ENCODE results near the gene PPP2R1B.
A peak's percentile ranks its signal among the peaks of the same experiment; 100 is the strongest.

PPP2R1B gene

GRCh38 chr11:111736181-111736590 lies 30.0 kb downstream of the PPP2R1B start:
- Histone ChIP-seq H3K4me3 (ENCODE audit: low read length in 2 of 2) (no peak overlapping the region), H3K9me3 (ENCODE audit: control insufficient read depth in 2 of 2, low read length in 2 of 2) (no peaks in the 10 kb centered on the region), H3K27ac (ENCODE audit: low read depth in 2 of 2, low read length in 2 of 2) (peak overlapping the region; percentile 78 to 86), H3K27me3 (ENCODE audit: control insufficient read depth in 2 of 2, insufficient read depth in 2 of 2, low read length in 2 of 2) (no peaks in the 10 kb centered on the region), H3K4me1 (ENCODE audit: control insufficient read depth in 2 of 2, insufficient read depth in 2 of 2, low read length in 2 of 2) (peaks cover 20 to 37% of the 10 kb centered on the region in 2 donors), H3K9ac (ENCODE audit: low read depth in 1 of 2, low read length in 2 of 2) (peak overlapping the region; percentile 21 to 28), H3K36me3 (ENCODE audit: control insufficient read depth in 2 of 2, insufficient read depth in 2 of 2, low read length in 2 of 2) (peaks cover 7 to 8% of the 10 kb centered on the region in 2 donors)

- Histone ChIP-seq H3K27ac (ENCODE audit: low read depth in 2 of 2, low read length in 2 of 2) (peak overlapping the region; percentile 78 to 86), H3K27me3 (ENCODE audit: control insufficient read depth in 2 of 2, insufficient read depth in 2 of 2, low read length in 2 of 2) (no peaks in the 10 kb centered on the region), H3K4me1 (ENCODE audit: control insufficient read depth in 2 of 2, insufficient read depth in 2 of 2, low read length in 2 of 2) (peaks cover 20 to 39% of the 10 kb centered on the region in 2 donors), H3K36me3 (ENCODE audit: control insufficient read depth in 2 of 2, insufficient read depth in 2 of 2, low read length in 2 of 2) (peaks cover under 1% of the 10 kb centered on the region in 2 donors), H3K9ac (ENCODE audit: low read depth in 1 of 2, low read length in 2 of 2) (peak overlapping the region; percentile 34 to 57), H3K4me3 (ENCODE audit: low read length in 2 of 2) (peak overlapping the region in 1 of 2 donors; percentile 57), H3K9me3 (ENCODE audit: control insufficient read depth in 2 of 2, low read length in 2 of 2) (no peaks in the 10 kb centered on the region)
Observed at GRCh38 chr11:111735262-111736116, 30.7 kb downstream of the PPP2R1B start.

GRCh38 chr11:111734954-111735261 lies 31.3 kb downstream of the PPP2R1B start:
- H3K4me3 ChIP-seq (ENCODE audit: low read length in 2 of 2): peak overlapping the region in 1 of 2 donors; percentile 57

GRCh38 chr11:111734101-111734953 lies 31.9 kb downstream of the PPP2R1B start:
- Histone ChIP-seq H3K4me3 (ENCODE audit: low read length in 2 of 2) (peak overlapping the region in 1 of 2 donors; percentile 2), H3K4me1 (ENCODE audit: control insufficient read depth in 2 of 2, insufficient read depth in 2 of 2, low read length in 2 of 2) (peaks cover 20 to 39% of the 10 kb centered on the region in 2 donors), H3K36me3 (ENCODE audit: control insufficient read depth in 2 of 2, insufficient read depth in 2 of 2, low read length in 2 of 2) (no peaks in the 10 kb centered on the region), H3K9me3 (ENCODE audit: control insufficient read depth in 2 of 2, low read length in 2 of 2) (no peaks in the 10 kb centered on the region), H3K27ac (ENCODE audit: low read depth in 2 of 2, low read length in 2 of 2) (peak overlapping the region; percentile 78 to 86), H3K27me3 (ENCODE audit: control insufficient read depth in 2 of 2, insufficient read depth in 2 of 2, low read length in 2 of 2) (no peaks in the 10 kb centered on the region), H3K9ac (ENCODE audit: low read depth in 1 of 2, low read length in 2 of 2) (peak overlapping the region; percentile 19 to 57)

More at GRCh38 chr11:111734954-111735261, 31.3 kb downstream of the PPP2R1B start:
- H3K27ac ChIP-seq (ENCODE audit: low read depth in 2 of 2, low read length in 2 of 2): peak overlapping the region; percentile 78 to 86
- peaks cover 20 to 39% of the 10 kb centered on the region in 2 donors for H3K4me1 ChIP-seq (ENCODE audit: control insufficient read depth in 2 of 2, insufficient read depth in 2 of 2, low read length in 2 of 2)
- H3K36me3 ChIP-seq (ENCODE audit: control insufficient read depth in 2 of 2, insufficient read depth in 2 of 2, low read length in 2 of 2): no peaks in the 10 kb centered on the region
- no peaks in the 10 kb centered on the region for H3K9me3 ChIP-seq (ENCODE audit: control insufficient read depth in 2 of 2, low read length in 2 of 2)
- no peaks in the 10 kb centered on the region for H3K27me3 ChIP-seq (ENCODE audit: control insufficient read depth in 2 of 2, insufficient read depth in 2 of 2, low read length in 2 of 2)
- peak overlapping the region in 1 of 2 donors; percentile 57 for H3K9ac ChIP-seq (ENCODE audit: low read depth in 1 of 2, low read length in 2 of 2)

GRCh38 chr11:111733611-111734088 lies 32.5 kb downstream of the PPP2R1B start:
- Histone ChIP-seq H3K27me3 (ENCODE audit: control insufficient read depth in 2 of 2, insufficient read depth in 2 of 2, low read length in 2 of 2) (no peaks in the 10 kb centered on the region), H3K4me1 (ENCODE audit: control insufficient read depth in 2 of 2, insufficient read depth in 2 of 2, low read length in 2 of 2) (peaks cover 20 to 39% of the 10 kb centered on the region in 2 donors), H3K36me3 (ENCODE audit: control insufficient read depth in 2 of 2, insufficient read depth in 2 of 2, low read length in 2 of 2) (no peaks in the 10 kb centered on the region), H3K4me3 (ENCODE audit: low read length in 2 of 2) (no peak overlapping the region), H3K9ac (ENCODE audit: low read depth in 1 of 2, low read length in 2 of 2) (no peak overlapping the region), H3K27ac (ENCODE audit: low read depth in 2 of 2, low read length in 2 of 2) (peak overlapping the region; percentile 78 to 86), H3K9me3 (ENCODE audit: control insufficient read depth in 2 of 2, low read length in 2 of 2) (no peaks in the 10 kb centered on the region)

GRCh38 chr11:111733016-111733415 lies 33.2 kb downstream of the PPP2R1B start:
- Histone ChIP-seq H3K9me3 (ENCODE audit: control insufficient read depth in 2 of 2, low read length in 2 of 2) (no peaks in the 10 kb centered on the region), H3K27me3 (ENCODE audit: control insufficient read depth in 2 of 2, insufficient read depth in 2 of 2, low read length in 2 of 2) (no peaks in the 10 kb centered on the region), H3K4me1 (ENCODE audit: control insufficient read depth in 2 of 2, insufficient read depth in 2 of 2, low read length in 2 of 2) (peaks cover 20 to 39% of the 10 kb centered on the region in 2 donors), H3K36me3 (ENCODE audit: control insufficient read depth in 2 of 2, insufficient read depth in 2 of 2, low read length in 2 of 2) (no peaks in the 10 kb centered on the region), H3K9ac (ENCODE audit: low read depth in 1 of 2, low read length in 2 of 2) (peak overlapping the region; percentile 22 to 32), H3K4me3 (ENCODE audit: low read length in 2 of 2) (no peak overlapping the region), H3K27ac (ENCODE audit: low read depth in 2 of 2, low read length in 2 of 2) (peak overlapping the region; percentile 78 to 86)

GRCh38 chr11:111731821-111732220 lies 34.4 kb downstream of the PPP2R1B start:
- Histone ChIP-seq H3K4me3 (ENCODE audit: low read length in 2 of 2) (no peak overlapping the region), H3K27me3 (ENCODE audit: control insufficient read depth in 2 of 2, insufficient read depth in 2 of 2, low read length in 2 of 2) (no peaks in the 10 kb centered on the region), H3K9ac (ENCODE audit: low read depth in 1 of 2, low read length in 2 of 2) (no peak overlapping the region), H3K36me3 (ENCODE audit: control insufficient read depth in 2 of 2, insufficient read depth in 2 of 2, low read length in 2 of 2) (peaks cover 5 to 9% of the 10 kb centered on the region in 2 donors), H3K4me1 (ENCODE audit: control insufficient read depth in 2 of 2, insufficient read depth in 2 of 2, low read length in 2 of 2) (peaks cover 20 to 35% of the 10 kb centered on the region in 2 donors), H3K27ac (ENCODE audit: low read depth in 2 of 2, low read length in 2 of 2) (no peak overlapping the region), H3K9me3 (ENCODE audit: control insufficient read depth in 2 of 2, low read length in 2 of 2) (no peaks in the 10 kb centered on the region)

GRCh38 chr11:111730871-111731591 lies 35.2 kb downstream of the PPP2R1B start:
- Histone ChIP-seq H3K9ac (ENCODE audit: low read depth in 1 of 2, low read length in 2 of 2) (peak overlapping the region in 1 of 2 donors; percentile 14), H3K27me3 (ENCODE audit: control insufficient read depth in 2 of 2, insufficient read depth in 2 of 2, low read length in 2 of 2) (no peaks in the 10 kb centered on the region), H3K36me3 (ENCODE audit: control insufficient read depth in 2 of 2, insufficient read depth in 2 of 2, low read length in 2 of 2) (peaks cover 11 to 17% of the 10 kb centered on the region in 2 donors), H3K4me3 (ENCODE audit: low read length in 2 of 2) (no peak overlapping the region), H3K9me3 (ENCODE audit: control insufficient read depth in 2 of 2, low read length in 2 of 2) (no peaks in the 10 kb centered on the region), H3K4me1 (ENCODE audit: control insufficient read depth in 2 of 2, insufficient read depth in 2 of 2, low read length in 2 of 2) (peaks cover 19 to 31% of the 10 kb centered on the region in 2 donors), H3K27ac (ENCODE audit: low read depth in 2 of 2, low read length in 2 of 2) (peak overlapping the region in 1 of 2 donors; percentile 32)

GRCh38 chr11:111729831-111730311 lies 36.3 kb downstream of the PPP2R1B start:
- peaks cover 19 to 26% of the 10 kb centered on the region in 2 donors for H3K36me3 ChIP-seq (ENCODE audit: control insufficient read depth in 2 of 2, insufficient read depth in 2 of 2, low read length in 2 of 2)
- no peak overlapping the region for H3K4me3 ChIP-seq (ENCODE audit: low read length in 2 of 2)
- H3K9ac ChIP-seq (ENCODE audit: low read depth in 1 of 2, low read length in 2 of 2): no peak overlapping the region
- no peaks in the 10 kb centered on the region for H3K9me3 ChIP-seq (ENCODE audit: control insufficient read depth in 2 of 2, low read length in 2 of 2)
- no peaks in the 10 kb centered on the region for H3K27me3 ChIP-seq (ENCODE audit: control insufficient read depth in 2 of 2, insufficient read depth in 2 of 2, low read length in 2 of 2)
- peak overlapping the region in 1 of 2 donors; percentile 21 for H3K27ac ChIP-seq (ENCODE audit: low read depth in 2 of 2, low read length in 2 of 2)
- peaks cover 10 to 22% of the 10 kb centered on the region in 2 donors for H3K4me1 ChIP-seq (ENCODE audit: control insufficient read depth in 2 of 2, insufficient read depth in 2 of 2, low read length in 2 of 2)
